ENCODE data around the gene PTP4A1. TPM values are rescaled to one million over a fixed set of nuclear protein-coding genes. Genes with fewer than 3 reads are reported as not detected.

Gene PTP4A1
- polyA plus RNA-seq, 2 of the 4 experiments (the other 2 are of a cell fraction), result 166 to 220 TPM

GRCh38 chr6:63581355-63582013 lies 9.2 kb downstream of the PTP4A1 start:
- Histone ChIP-seq H3K4me2 (peak overlapping the region; percentile 78; the same call in 2 of the 3 replicates), H3K9me3 (no peaks in the 10 kb centered on the region), H3K4me1 (peaks cover 66% of the 10 kb centered on the region), H3K27ac (no peak overlapping the region), H3K4me3 (no peak overlapping the region)
- TF ChIP-seq MAFK (IDR thresholded peaks at IDR 0.05; ENCODE audit: partially characterized antibody), result peak; percentile 16
- TF ChIP-seq ZSCAN20 (CRISPR knock-in tag; IDR thresholded peaks at IDR 0.05), result no peak
- TF ChIP-seq HOXA7 (CRISPR knock-in tag; IDR thresholded peaks at IDR 0.05), result peak; percentile 70; the same call in 1 of the 2 replicates
- ATAC-seq (no peak), FAIRE-seq (no peak), DNase-seq (ENCODE audit: low read depth in 1 of 2, low spot score in 1 of 2) (no peak)
- CTCF ChIA-PET, result interaction anchor here (0.7 kb wide), 1 partner anchor 319 kb away, joined by 3 read pairs; no protein-coding TSS in a partner anchor
- 85% methylated on average over 2 of the region's 2 CpGs for WGBS (ENCODE audit: missing lambda C conversion rate)
- POLR2A ChIA-PET, result no interaction called here

GRCh38 chr6:63582579-63583231 lies 10.4 kb downstream of the PTP4A1 start:
- ATAC-seq (no peak), DNase-seq (ENCODE audit: low read depth in 1 of 2, low spot score in 1 of 2) (no peak), FAIRE-seq (no peak)
- 79% methylated on average over 4 of the region's 4 CpGs for WGBS (ENCODE audit: missing lambda C conversion rate)
- H3K4me1 ChIP-seq, result peaks cover 57% of the 10 kb centered on the region
- TF ChIP-seq ESRRA (IDR thresholded peaks at IDR 0.05; ENCODE audit: borderline replicate concordance, low read length), result no peak
- TF ChIP-seq SMC3 (IDR thresholded peaks at IDR 0.05), result no peak
- no peak for TF ChIP-seq PHF8 (IDR thresholded peaks at IDR 0.05; ENCODE audit: borderline replicate concordance, low read depth)
- TF ChIP-seq POLR2AphosphoS2 (conservative IDR thresholded peaks at IDR 0.05; ENCODE audit: low read length), result peak; percentile 94; the same call in 1 of the 2 replicates
- TF ChIP-seq HOXA7 (CRISPR knock-in tag; IDR thresholded peaks at IDR 0.05), result peak; percentile 87
- TF ChIP-seq HEYL (CRISPR knock-in tag; IDR thresholded peaks at IDR 0.05), result no peak
- TF ChIP-seq JUNB (IDR thresholded peaks at IDR 0.05), result no peak
- TF ChIP-seq TP53 (CRISPR knock-in tag; IDR thresholded peaks at IDR 0.05), result peak; percentile 76
- no peak for TF ChIP-seq TFCP2L1 (CRISPR knock-in tag; IDR thresholded peaks at IDR 0.05)
- H3K4me3 ChIP-seq, result no peak overlapping the region
- ChIA-PET CTCF (no interaction called here), POLR2A (interaction anchor here (1.2 kb wide), 1 partner anchor 141 kb away, joined by 3 read pairs; no protein-coding TSS in a partner anchor)
- no peaks in the 10 kb centered on the region for H3K9me3 ChIP-seq
- peak overlapping the region; percentile 78; the same call in 2 of the 3 replicates for H3K4me2 ChIP-seq
- no peak overlapping the region for H3K27ac ChIP-seq

- ChIA-PET POLR2A (interaction anchor here (1.0 to 1.8 kb wide), 5 partner anchors 14 to 218 kb away, joined by 3 to 5 read pairs (median 3); no protein-coding TSS in a partner anchor), CTCF (interaction anchor here (1.0 to 1.2 kb wide), 2 partner anchors 9 to 180 kb away, joined by 4 to 5 read pairs; no protein-coding TSS in a partner anchor)
- no peak overlapping the region for H3K4me2 ChIP-seq
- TF ChIP-seq JUN (IDR thresholded peaks at IDR 0.05), result peak in 1 of 2 experiments; percentile 45; a peak in 1 of 5 replicates
- TF ChIP-seq GATA3 (IDR thresholded peaks at IDR 0.05; ENCODE audit: borderline replicate concordance), result no peak
- TF ChIP-seq HMGXB4 (CRISPR knock-in tag; IDR thresholded peaks at IDR 0.05; ENCODE audit: borderline replicate concordance), result peak; percentile 75
- peak; percentile 67; the same call in 1 of the 2 replicates for TF ChIP-seq EHF (CRISPR knock-in tag; IDR thresholded peaks at IDR 0.05)
- TF ChIP-seq HDAC2 (IDR thresholded peaks at IDR 0.05), result no peak
- TF ChIP-seq REST (IDR thresholded peaks at IDR 0.05), result no peak
- peak; percentile 93 for TF ChIP-seq TFCP2L1 (CRISPR knock-in tag; IDR thresholded peaks at IDR 0.05)
- TF ChIP-seq HOXA7 (CRISPR knock-in tag; IDR thresholded peaks at IDR 0.05), result peak; percentile 98
- TF ChIP-seq FOSL2 (IDR thresholded peaks at IDR 0.05), result no peak
- peak; percentile 29 for TF ChIP-seq FOSL2 (CRISPR knock-in tag; IDR thresholded peaks at IDR 0.05)
- TF ChIP-seq ZSCAN20 (CRISPR knock-in tag; IDR thresholded peaks at IDR 0.05), result no peak
- peak; percentile 98 for TF ChIP-seq POLR2AphosphoS2 (conservative IDR thresholded peaks at IDR 0.05; ENCODE audit: low read length)
- TF ChIP-seq HES2 (IDR thresholded peaks at IDR 0.05), result no peak
- TF ChIP-seq CHD2 (IDR thresholded peaks at IDR 0.05; ENCODE audit: low read length, partially characterized antibody), result peak; percentile 36
- no peak for TF ChIP-seq CTCF (IDR thresholded peaks at IDR 0.05)
- DNase-seq (ENCODE audit: low read depth in 1 of 2, low spot score in 1 of 2) (no peak), ATAC-seq (peak; percentile 39 to 76), FAIRE-seq (no peak)
- H3K27ac ChIP-seq, result no peak overlapping the region
- no peaks in the 10 kb centered on the region for H3K9me3 ChIP-seq
- peaks cover 43% of the 10 kb centered on the region for H3K4me1 ChIP-seq
- 75% methylated on average over 4 of the region's 4 CpGs for WGBS (ENCODE audit: missing lambda C conversion rate)
- H3K4me3 ChIP-seq, result no peak overlapping the region
Observed at GRCh38 chr6:63584125-63584514, 11.8 kb downstream of the PTP4A1 start.

All from A549 (cell line).